WERI-Rb-1 (cell line): Measurements from ENCODE around the gene NDFIP1.

Experiments used
- DNase-seq: peaks from one replicate; pipeline ENCODE4 v3.0.0-alpha.2; 2020
- H3K27ac ChIP-seq: fragments of 250-450 bp; sonication (Bioruptor Pico); 2 replicates; pipeline ENCODE4 v1.5.1; 2020; ENCODE audit warnings: mild to moderate bottlenecking, moderate library complexity
- H3K27me3 ChIP-seq: fragments of 250-450 bp; sonication (Bioruptor Pico); 2 replicates; pipeline ENCODE4 v1.5.1; 2021; ENCODE audit warnings: mild to moderate bottlenecking, low read depth, moderate library complexity; ENCODE audit not compliant: insufficient read depth, severe bottlenecking
- H3K36me3 ChIP-seq: fragments of 250-450 bp; sonication (Bioruptor Pico); 2 replicates; pipeline ENCODE4 v1.5.1; 2020; ENCODE audit warnings: mild to moderate bottlenecking, moderate library complexity
- H3K4me3 ChIP-seq: 2 replicates; pipeline ENCODE4 v1.5.1; 2011; ENCODE audit warnings: low read depth, mild to moderate bottlenecking, control low read depth, low read length
- H3K9me3 ChIP-seq: fragments of 250-450 bp; sonication (Bioruptor Pico); 2 replicates; pipeline ENCODE4 v1.5.1; 2021; ENCODE audit warnings: mild to moderate bottlenecking, moderate library complexity; ENCODE audit not compliant: severe bottlenecking
- TF ChIP-seq, protein P1 (sequence below): IDR thresholded peaks from 2 replicates; pipeline ENCODE4 v1.5.1; 2011; ENCODE audit warnings: low read depth, mild to moderate bottlenecking, control low read depth, inconsistent platforms, low read length

Gene NDFIP1

DNA sequence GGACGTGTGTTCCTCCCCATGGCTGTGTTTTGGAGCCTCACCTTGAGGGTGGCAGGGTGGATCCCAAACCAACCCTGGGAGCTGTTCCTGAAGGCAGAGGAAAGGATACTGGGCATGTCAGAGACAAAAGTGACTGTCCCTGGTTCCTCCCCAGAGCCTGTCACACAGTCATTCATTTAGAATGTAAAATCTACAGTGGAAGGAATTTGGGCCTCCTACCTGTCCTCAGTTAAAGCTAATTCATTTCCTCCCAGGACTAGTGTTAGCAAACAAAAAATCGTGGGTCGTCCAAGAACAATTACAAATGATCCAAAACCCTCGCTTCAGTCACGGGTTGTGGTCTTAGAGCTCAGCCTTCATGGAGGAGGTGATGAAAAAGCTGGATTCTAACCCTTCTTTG is 83.2 kb downstream of the NDFIP1 start:
- H3K27me3 ChIP-seq: no peaks in the 10 kb centered on the region
- TF ChIP-seq, protein P1, sequence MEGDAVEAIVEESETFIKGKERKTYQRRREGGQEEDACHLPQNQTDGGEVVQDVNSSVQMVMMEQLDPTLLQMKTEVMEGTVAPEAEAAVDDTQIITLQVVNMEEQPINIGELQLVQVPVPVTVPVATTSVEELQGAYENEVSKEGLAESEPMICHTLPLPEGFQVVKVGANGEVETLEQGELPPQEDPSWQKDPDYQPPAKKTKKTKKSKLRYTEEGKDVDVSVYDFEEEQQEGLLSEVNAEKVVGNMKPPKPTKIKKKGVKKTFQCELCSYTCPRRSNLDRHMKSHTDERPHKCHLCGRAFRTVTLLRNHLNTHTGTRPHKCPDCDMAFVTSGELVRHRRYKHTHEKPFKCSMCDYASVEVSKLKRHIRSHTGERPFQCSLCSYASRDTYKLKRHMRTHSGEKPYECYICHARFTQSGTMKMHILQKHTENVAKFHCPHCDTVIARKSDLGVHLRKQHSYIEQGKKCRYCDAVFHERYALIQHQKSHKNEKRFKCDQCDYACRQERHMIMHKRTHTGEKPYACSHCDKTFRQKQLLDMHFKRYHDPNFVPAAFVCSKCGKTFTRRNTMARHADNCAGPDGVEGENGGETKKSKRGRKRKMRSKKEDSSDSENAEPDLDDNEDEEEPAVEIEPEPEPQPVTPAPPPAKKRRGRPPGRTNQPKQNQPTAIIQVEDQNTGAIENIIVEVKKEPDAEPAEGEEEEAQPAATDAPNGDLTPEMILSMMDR: no peak
- no peak overlapping the region for H3K4me3 ChIP-seq
- H3K9me3 ChIP-seq: no peaks in the 10 kb centered on the region
- DNase-seq: no peak
- no peak overlapping the region for H3K27ac ChIP-seq
- no peaks in the 10 kb centered on the region for H3K36me3 ChIP-seq

DNA sequence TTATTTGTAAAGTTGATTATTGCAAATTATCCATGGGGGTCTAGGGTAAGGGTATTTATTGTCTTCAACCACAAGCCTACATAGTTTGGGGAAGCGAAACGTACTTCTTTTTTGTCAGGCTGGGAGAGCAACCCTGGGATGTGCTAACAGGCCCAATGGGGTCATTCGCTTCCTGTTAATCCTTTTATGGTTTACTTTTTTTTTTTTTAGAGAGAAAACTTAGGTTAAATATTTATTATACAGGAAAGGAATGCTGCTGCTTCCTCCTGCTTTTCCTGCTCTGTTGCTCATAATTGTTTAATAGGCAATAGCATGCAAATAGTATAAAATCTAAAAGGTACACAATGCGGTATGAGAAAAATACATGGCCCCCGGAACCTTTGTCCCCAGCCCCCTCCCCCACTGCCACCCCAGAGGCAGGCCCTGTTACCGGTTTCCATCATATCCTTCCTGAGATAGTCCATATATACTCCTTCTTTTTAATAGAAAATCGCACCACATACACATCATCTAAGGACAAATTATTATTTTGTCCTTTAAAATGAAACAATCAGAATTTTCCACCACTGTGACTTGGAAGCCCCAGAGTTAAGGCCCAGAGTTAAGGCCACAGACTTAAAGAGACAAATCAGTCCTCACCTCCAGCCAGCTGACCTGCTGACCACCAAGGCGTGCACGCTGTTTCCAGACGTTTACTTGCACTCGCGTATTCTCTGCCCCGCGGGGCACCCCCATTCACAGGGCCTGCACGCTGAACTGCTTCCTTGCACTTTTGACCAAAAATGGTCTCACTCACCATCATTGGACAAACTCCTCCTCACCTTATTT is 83.9 kb downstream of the NDFIP1 start:
- Histone ChIP-seq H3K27ac (no peak overlapping the region), H3K9me3 (no peaks in the 10 kb centered on the region), H3K27me3 (no peaks in the 10 kb centered on the region), H3K4me3 (no peak overlapping the region), H3K36me3 (no peaks in the 10 kb centered on the region)
- TF ChIP-seq, protein P1: no peak
- no peak for DNase-seq

DNA sequence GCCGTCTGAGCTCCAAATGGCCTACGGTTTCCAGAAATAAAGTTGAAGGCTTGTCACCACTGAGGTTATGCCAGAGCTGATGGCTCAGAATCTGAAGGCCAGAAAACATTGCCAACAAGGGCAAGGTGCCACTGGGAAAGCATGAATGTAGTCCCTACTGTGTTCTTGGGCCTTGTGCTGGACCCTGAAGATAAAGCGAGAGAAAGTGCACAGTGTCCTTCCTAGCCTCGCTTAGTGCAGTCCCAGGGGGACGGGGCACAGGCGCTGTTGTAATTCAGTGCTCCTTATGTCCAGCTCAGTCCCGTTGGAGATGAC is 84.5 kb downstream of the NDFIP1 start:
- no peaks in the 10 kb centered on the region for H3K36me3 ChIP-seq
- TF ChIP-seq, protein P1: no peak
- no peak overlapping the region for H3K27ac ChIP-seq
- DNase-seq: no peak
- H3K9me3 ChIP-seq: no peaks in the 10 kb centered on the region
- H3K4me3 ChIP-seq: no peak overlapping the region
- H3K27me3 ChIP-seq: no peaks in the 10 kb centered on the region

DNA sequence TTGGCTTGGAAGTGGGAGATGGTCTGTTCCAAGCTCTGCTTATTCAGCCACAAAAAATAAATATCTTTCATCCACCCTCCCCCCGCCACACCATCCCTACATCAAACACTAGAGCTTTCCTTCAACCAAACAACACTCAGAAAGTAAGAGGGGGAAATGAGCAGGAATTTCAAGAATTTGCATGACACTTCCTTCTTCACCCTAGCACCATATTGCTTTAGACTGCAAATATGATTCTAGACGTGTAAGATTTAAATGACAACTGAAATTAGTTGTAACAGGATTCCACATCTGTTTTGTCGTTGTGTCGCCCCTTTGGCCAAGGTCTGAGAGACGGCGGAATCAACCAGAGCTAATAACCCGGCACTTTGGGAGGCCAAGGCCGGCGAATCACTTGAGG is 88.5 kb downstream of the NDFIP1 start:
- TF ChIP-seq, protein P1: no peak
- no peaks in the 10 kb centered on the region for H3K9me3 ChIP-seq
- H3K36me3 ChIP-seq: no peaks in the 10 kb centered on the region
- H3K27me3 ChIP-seq: no peaks in the 10 kb centered on the region
- no peak overlapping the region for H3K27ac ChIP-seq
- no peak overlapping the region for H3K4me3 ChIP-seq
- no peak for DNase-seq

DNA sequence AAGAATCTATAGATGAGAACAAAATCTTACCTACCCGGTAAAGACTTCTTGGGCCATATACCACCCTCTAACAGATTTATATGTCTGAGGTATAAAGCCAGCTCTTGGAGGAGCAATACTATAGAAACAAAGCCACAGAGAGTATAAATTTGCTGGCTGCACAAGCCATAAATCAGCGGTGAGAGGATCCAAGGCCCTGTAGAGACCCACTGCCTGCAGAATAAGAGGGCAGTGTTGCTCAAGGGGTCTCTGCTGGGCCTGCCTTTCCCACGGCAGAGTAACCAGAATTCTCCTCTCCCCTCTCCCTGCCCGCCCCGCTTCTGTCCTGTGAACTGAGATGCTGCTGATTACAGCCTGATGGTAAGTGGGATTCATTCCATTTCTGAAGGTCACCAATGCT is 89.2 kb downstream of the NDFIP1 start:
- DNase-seq: no peak
- Histone ChIP-seq H3K27me3 (no peaks in the 10 kb centered on the region), H3K9me3 (no peaks in the 10 kb centered on the region), H3K4me3 (no peak overlapping the region), H3K27ac (no peak overlapping the region), H3K36me3 (no peaks in the 10 kb centered on the region)
- TF ChIP-seq, protein P1: no peak

DNA sequence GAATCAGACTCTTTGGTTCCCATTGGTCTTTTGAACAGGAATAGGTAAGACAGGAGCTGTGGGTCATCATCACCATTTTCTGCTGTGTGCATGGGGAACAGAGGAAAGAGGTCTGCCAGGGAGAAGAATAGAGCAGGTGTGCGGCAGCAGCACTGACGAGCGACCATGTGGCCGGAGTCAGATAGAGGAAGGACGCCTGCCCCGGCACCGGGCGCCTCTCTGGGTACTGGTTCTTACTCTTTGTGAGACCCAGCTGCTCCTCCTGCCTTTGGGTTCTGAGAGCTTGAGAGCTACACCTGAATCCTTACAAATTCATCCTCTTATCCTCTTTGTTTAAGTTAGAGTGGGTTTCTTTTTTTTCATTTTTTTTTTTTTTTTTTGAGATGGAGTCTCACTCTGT is 90.8 kb downstream of the NDFIP1 start:
- TF ChIP-seq, protein P1: no peak
- Histone ChIP-seq H3K27me3 (no peaks in the 10 kb centered on the region), H3K4me3 (no peak overlapping the region), H3K36me3 (no peaks in the 10 kb centered on the region), H3K27ac (no peak overlapping the region), H3K9me3 (no peaks in the 10 kb centered on the region)
- DNase-seq: no peak
